Uterus (tissue), 2 donors: ENCODE data around the gene GOLGA5.
"Not testable (repeated sequence)": the region's sequence is repeated elsewhere in the genome, so short reads cannot be mapped to it uniquely, and the experiment has no call there.

Experiments used
- CTCF ChIP-seq, 4 experiments: fragments of 200-600 bp in 2 of 4; fragments of 450-650 bp in 2 of 4; sonication (generic) in 2 of 4; IDR thresholded peaks; one replicate each; pipeline ENCODE4 v1.5.1; 2016 to 2019; ENCODE audit warnings: antibody characterized with exemption in 4 of 4, mild to moderate bottlenecking in 2 of 4, moderate library complexity in 1 of 4
- POLR2A ChIP-seq, 2 donors: fragments of 450-650 bp; IDR thresholded peaks; one replicate each; pipeline ENCODE4 v1.6.1; 2016; ENCODE audit warnings: antibody characterized with exemption in 2 of 2, mild to moderate bottlenecking in 1 of 2, moderate library complexity in 1 of 2

GRCh38 chr14:92778868-92779565 lies 15.1 kb upstream of the GOLGA5 start:
- not testable (repeated sequence) for TF ChIP-seq POLR2A, CTCF (IDR thresholded peaks at IDR 0.05)
